Esophagus squamous epithelium (tissue), 5 donors: ENCODE data around the gene GBE1. TPM values are rescaled to one million over a fixed set of nuclear protein-coding genes. Genes with fewer than 3 reads are reported as not detected.
A peak's percentile ranks its signal among the peaks of the same experiment; 100 is the strongest.

Source experiments
- DNase-seq: peaks from one replicate; lab custom pipeline; 2025; lab: John Stamatoyannopoulos, UW
- H3K27ac ChIP-seq, 4 donors: fragments of 200-600 bp; sonication (generic); one replicate each; pipeline ENCODE4 v1.5.1; 2016 to 2019; ENCODE audit warnings: mild to moderate bottlenecking in 1 of 4
- H3K27me3 ChIP-seq, 4 donors: fragments of 200-600 bp; sonication (generic); 1 replicate in 3 of 4; 2 replicates in 1 of 4; pipeline versions ENCODE4 v1.5.1 to v1.6.0; 2017 to 2021; ENCODE audit warnings: antibody characterized with exemption in 1 of 4
- H3K36me3 ChIP-seq, 3 donors: fragments of 200-600 bp; sonication (generic); one replicate each; pipeline ENCODE4 v1.5.1; 2016 to 2019
- H3K4me1 ChIP-seq, 3 donors: fragments of 200-600 bp; sonication (generic); one replicate each; pipeline ENCODE4 v1.5.1; 2017 to 2019
- H3K4me3 ChIP-seq, 4 donors: fragments of 200-600 bp; sonication (generic); 1 replicate in 3 of 4; 2 replicates in 1 of 4; pipeline ENCODE4 v1.5.1; 2016 to 2019; ENCODE audit warnings: mild to moderate bottlenecking in 2 of 4, moderate library complexity in 1 of 4
- H3K9me3 ChIP-seq, 3 donors: fragments of 200-600 bp; sonication (generic); one replicate each; pipeline ENCODE4 v1.5.1; 2016 to 2019
- CTCF ChIP-seq, 6 experiments: fragments of 450-650 bp in 4 of 6; fragments of 200-600 bp in 2 of 6; sonication (generic) in 2 of 6; IDR thresholded peaks; one replicate each; pipeline ENCODE4 v1.5.1; 2016 to 2019; ENCODE audit warnings: antibody characterized with exemption in 6 of 6, mild to moderate bottlenecking in 4 of 6, moderate library complexity in 4 of 6
- POLR2A ChIP-seq, 4 donors: fragments of 450-650 bp; IDR thresholded peaks; one replicate each; pipeline ENCODE4 v1.6.1; 2017; ENCODE audit warnings: antibody characterized with exemption in 4 of 4, mild to moderate bottlenecking in 4 of 4, moderate library complexity in 3 of 4
- WGBS, 2 donors: methylation state at CpG; one replicate each; pipeline ENCODE4 v1.1.5; 2018; 5-methylcytosine and 5-hydroxymethylcytosine counted together
- intact Hi-C: fragments of 100-400 bp; cut with DNase I; formaldehyde crosslinking; loops from one replicate; pipeline ENCODE4 v1.15.0; 2022
- total RNA-seq, 4 donors: library from RNA; depleted of rRNA; stranded (reverse); fragments of >200 nt; gene quantifications; one replicate each; pipeline ENCODE4 v1.1.0, GENCODE V29; 2016
- donor health status: DM: yes; HTN: yes; CAD: no.

GBE1 gene
- total RNA-seq, 4 donors from 2014 or later, result 19.2 to 37.2 (median 29.7) TPM

- peak overlapping the region; percentile 51 to 83 (median 76) for H3K27ac ChIP-seq
- no peaks in the 10 kb centered on the region for H3K9me3 ChIP-seq
- no peak overlapping the region for H3K4me3 ChIP-seq
- H3K4me1 ChIP-seq, result peaks cover 0 to 37% (median 22%) of the 10 kb centered on the region in 3 donors
- H3K27me3 ChIP-seq, result no peaks in the 10 kb centered on the region
- intact Hi-C loops, result no loop called here
- TF ChIP-seq CTCF (IDR thresholded peaks at IDR 0.05), result no peak
- TF ChIP-seq POLR2A (IDR thresholded peaks at IDR 0.05), result no peak
- no peak for DNase-seq
- peaks cover 0 to 7% (median 0%) of the 10 kb centered on the region in 3 donors for H3K36me3 ChIP-seq
Observed at GRCh38 chr3:81744366-81744765, 17.1 kb downstream of the GBE1 start.

GRCh38 chr3:81743096-81744025, 18.1 kb downstream of the GBE1 start:
- Histone ChIP-seq H3K27me3 (no peaks in the 10 kb centered on the region), H3K27ac (peak overlapping the region; percentile 51 to 83 (median 76)), H3K4me3 (no peak overlapping the region), H3K9me3 (no peaks in the 10 kb centered on the region), H3K36me3 (peaks cover 0 to 3% (median 0%) of the 10 kb centered on the region in 3 donors), H3K4me1 (peaks cover 0 to 37% (median 22%) of the 10 kb centered on the region in 3 donors)
- no peak for DNase-seq
- 48% methylated on average over 5 of the region's 5 CpGs for WGBS, 2 donors
- intact Hi-C loops, result no loop called here
- TF ChIP-seq CTCF (IDR thresholded peaks at IDR 0.05), result no peak
- no peak for TF ChIP-seq POLR2A (IDR thresholded peaks at IDR 0.05)

- intact Hi-C loops, result no loop called here
- no peaks in the 10 kb centered on the region for H3K9me3 ChIP-seq
- H3K36me3 ChIP-seq, result no peaks in the 10 kb centered on the region
- WGBS, 2 donors, result 47 to 52% methylated on average over 6 of the region's 6 CpGs
- H3K4me1 ChIP-seq, result peaks cover 0 to 37% (median 22%) of the 10 kb centered on the region in 3 donors
- TF ChIP-seq CTCF (IDR thresholded peaks at IDR 0.05), result no peak
- no peak for TF ChIP-seq POLR2A (IDR thresholded peaks at IDR 0.05)
- H3K4me3 ChIP-seq, result no peak overlapping the region
- no peaks in the 10 kb centered on the region for H3K27me3 ChIP-seq
- DNase-seq, result no peak
- peak overlapping the region; percentile 51 to 83 (median 76) for H3K27ac ChIP-seq
Observed at GRCh38 chr3:81742581-81742980, 18.9 kb downstream of the GBE1 start.

GRCh38 chr3:81741216-81741615, 20.2 kb downstream of the GBE1 start:
- no peak for DNase-seq
- no peak for TF ChIP-seq CTCF (IDR thresholded peaks at IDR 0.05)
- no peak for TF ChIP-seq POLR2A (IDR thresholded peaks at IDR 0.05)
- Histone ChIP-seq H3K27me3 (no peaks in the 10 kb centered on the region), H3K4me1 (peaks cover 0 to 37% (median 22%) of the 10 kb centered on the region in 3 donors), H3K4me3 (no peak overlapping the region), H3K36me3 (no peaks in the 10 kb centered on the region), H3K27ac (no peak overlapping the region), H3K9me3 (no peaks in the 10 kb centered on the region)
- intact Hi-C loops, result no loop called here
- 64 to 75% methylated on average over 1 of the region's 1 CpG for WGBS, 2 donors

GRCh38 chr3:81740731-81741130, 20.7 kb downstream of the GBE1 start:
- 58 to 63% methylated on average over 1 of the region's 1 CpG for WGBS, 2 donors
- intact Hi-C loops, result no loop called here
- Histone ChIP-seq H3K4me1 (peaks cover 0 to 37% (median 22%) of the 10 kb centered on the region in 3 donors), H3K4me3 (no peak overlapping the region), H3K27ac (no peak overlapping the region), H3K27me3 (no peaks in the 10 kb centered on the region), H3K36me3 (no peaks in the 10 kb centered on the region), H3K9me3 (no peaks in the 10 kb centered on the region)
- TF ChIP-seq CTCF (IDR thresholded peaks at IDR 0.05) (no peak), POLR2A (IDR thresholded peaks at IDR 0.05) (no peak)
- no peak for DNase-seq
